SK-N-SH (cell line): ENCODE measurements around the gene TMIGD3. TPM values are rescaled to one million over a fixed set of nuclear protein-coding genes. Genes with fewer than 3 reads are reported as not detected.

Source experiments
- CTCF ChIA-PET: fragments of 300-600, 350-600 bp; formaldehyde crosslinking; extraction: SDS; loops from one replicate; lab custom pipeline; 2021; lab: Yijun Ruan, JAX
- POLR2A ChIA-PET: fragments of 350-600 bp; sonication (Branson Sonifier 250); formaldehyde crosslinking; extraction: SDS; loops from one replicate; lab custom pipeline; 2020; ENCODE audit warnings: antibody characterized with exemption, inconsistent platforms; lab: Yijun Ruan, JAX
- DNase-seq: peaks from one replicate; pipeline ENCODE4 v3.0.0; 2012
- H2AFZ ChIP-seq: fragments of 200-600 bp; sonication (generic); 2 replicates; pipeline ENCODE4 v1.8.1; 2016; ENCODE audit warnings: antibody characterized with exemption, mild to moderate bottlenecking, low read depth
- H3F3A ChIP-seq: fragments of 200-600 bp; sonication (generic); replicated peaks from 2 replicates; pipeline ENCODE3; 2016; ENCODE audit warnings: antibody characterized with exemption, mild to moderate bottlenecking; ENCODE audit not compliant: insufficient read depth
- H3K27ac ChIP-seq, 2 experiments: fragments of 200-500 bp in 1 of 2; fragments of 200-600 bp in 1 of 2; sonication (Bioruptor generic) in 1 of 2; sonication (generic), shearing (Covaris generic) in 1 of 2; 2 replicates each; pipeline versions ENCODE4 v1.5.1 to v1.6.1; 2014 to 2016; ENCODE audit warnings: low read depth in 2 of 2, inconsistent platforms in 1 of 2, low read length in 1 of 2, mild to moderate bottlenecking in 1 of 2, mixed read lengths in 1 of 2
- H3K27me3 ChIP-seq: fragments of 200-600 bp; sonication (generic), shearing (Covaris generic); 2 replicates; pipeline ENCODE4 v1.6.1; 2016; ENCODE audit warnings: mixed run types; ENCODE audit not compliant: insufficient read depth
- H3K36me3 ChIP-seq, 2 experiments: fragments of 200-500 bp in 1 of 2; fragments of 200-600 bp in 1 of 2; sonication (Bioruptor generic) in 1 of 2; sonication (generic) in 1 of 2; replicated peaks in 1 of 2; 2 replicates each; pipeline versions ENCODE3 to v1.5.1; 2014 to 2016; ENCODE audit warnings: low read length in 1 of 2, mild to moderate bottlenecking in 1 of 2; ENCODE audit not compliant: insufficient read depth in 2 of 2, control insufficient read depth in 1 of 2
- H3K4me1 ChIP-seq, 2 experiments: fragments of 200-500 bp in 1 of 2; fragments of 200-600 bp in 1 of 2; sonication (Bioruptor generic) in 1 of 2; sonication (generic), shearing (Covaris generic) in 1 of 2; 2 replicates each; pipeline versions ENCODE4 v1.5.1 to v1.6.1; 2014 to 2016; ENCODE audit warnings: low read depth in 1 of 2, low read length in 1 of 2, mixed run types in 1 of 2; ENCODE audit not compliant: insufficient read depth in 2 of 2, control insufficient read depth in 1 of 2
- H3K4me2 ChIP-seq: fragments of 200-600 bp; sonication (generic), shearing (Covaris generic); 2 replicates; pipeline ENCODE4 v1.6.1; 2017; ENCODE audit warnings: mixed run types
- H3K4me3 ChIP-seq, 2 experiments: fragments of 200-500 bp in 1 of 2; fragments of 200-600 bp in 1 of 2; sonication (Bioruptor generic) in 1 of 2; sonication (generic), shearing (Covaris generic) in 1 of 2; 2 replicates each; pipeline versions ENCODE4 v1.5.1 to v1.8.1; 2014 to 2016; ENCODE audit warnings: low read depth in 2 of 2, inconsistent platforms in 1 of 2, low read length in 1 of 2, mild to moderate bottlenecking in 1 of 2, mixed read lengths in 1 of 2, moderate library complexity in 1 of 2
- H3K79me2 ChIP-seq: fragments of 200-600 bp; sonication (generic); 2 replicates; pipeline ENCODE4 v1.8.1; 2017; ENCODE audit warnings: mild to moderate bottlenecking; ENCODE audit not compliant: insufficient read depth
- H3K9ac ChIP-seq: fragments of 200-600 bp; sonication (generic); 2 replicates; pipeline ENCODE4 v1.6.1; 2017; ENCODE audit warnings: mixed run types
- H3K9me2 ChIP-seq: fragments of 200-600 bp; sonication (generic); 2 replicates; pipeline ENCODE4 v1.6.1; 2017; ENCODE audit warnings: mixed run types
- H3K9me3 ChIP-seq: fragments of 200-600 bp; sonication (generic); 2 replicates; pipeline ENCODE4 v1.6.1; 2017; ENCODE audit warnings: mixed run types, mild to moderate bottlenecking, moderate library complexity
- H4K20me1 ChIP-seq: fragments of 200-600 bp; sonication (generic); 2 replicates; pipeline ENCODE4 v1.6.1; 2017; ENCODE audit warnings: mild to moderate bottlenecking, mixed run types; ENCODE audit not compliant: insufficient read depth
- CTCF ChIP-seq: fragments of 200-600 bp; sonication (generic); IDR thresholded peaks from 2 replicates; pipeline ENCODE4 v1.6.1; 2017; ENCODE audit warnings: antibody characterized with exemption, mild to moderate bottlenecking, moderate library complexity
- EP300 ChIP-seq, 2 experiments: IDR thresholded peaks; 2 replicates each; pipeline versions ENCODE4 v1.4.0 to v1.6.1; 2012; ENCODE audit warnings: borderline replicate concordance in 1 of 2, low read depth in 1 of 2, low read length in 1 of 2
- FOSL2 ChIP-seq: IDR thresholded peaks from 2 replicates; pipeline ENCODE4 v1.4.0; 2012; ENCODE audit warnings: low read depth, mild to moderate bottlenecking, moderate library complexity, borderline replicate concordance
- FOXJ3 ChIP-seq: sonication (generic); formaldehyde crosslinking; IDR thresholded peaks from 2 replicates; pipeline ENCODE4 v1.5.1; 2020; ENCODE audit warnings: mild to moderate bottlenecking, missing genetic modification reagents
- FOXM1 ChIP-seq: IDR thresholded peaks from 2 replicates; pipeline ENCODE4 v1.4.0; 2012; ENCODE audit warnings: low read depth, mild to moderate bottlenecking
- MAX ChIP-seq: IDR thresholded peaks from 2 replicates; pipeline ENCODE4 v1.4.0; 2012; ENCODE audit warnings: low read depth
- MEF2A ChIP-seq: IDR thresholded peaks from 2 replicates; pipeline ENCODE4 v1.4.0; 2012; ENCODE audit warnings: low read depth, borderline replicate concordance
- MXI1 ChIP-seq: IDR thresholded peaks from 2 replicates; pipeline ENCODE4 v1.6.1; 2012; ENCODE audit warnings: mild to moderate bottlenecking, low read depth, low read length, improper control_type of control experiment
- NFIC ChIP-seq: IDR thresholded peaks from 2 replicates; pipeline ENCODE4 v1.4.0; 2012; ENCODE audit warnings: borderline replicate concordance
- POLR2AphosphoS5 ChIP-seq: IDR thresholded peaks from 2 replicates; pipeline ENCODE4 v1.6.1; 2012; ENCODE audit warnings: low read depth, low read length
- RAD21 ChIP-seq: IDR thresholded peaks from 2 replicates; pipeline ENCODE4 v1.6.1; 2012; ENCODE audit warnings: mild to moderate bottlenecking, low read length
- RFX5 ChIP-seq: IDR thresholded peaks from 2 replicates; pipeline ENCODE4 v1.6.1; 2012; ENCODE audit warnings: mild to moderate bottlenecking, improper control_type of control experiment, low read length
- RXRA ChIP-seq: IDR thresholded peaks from 2 replicates; pipeline ENCODE4 v1.4.0; 2012; ENCODE audit warnings: low read depth, mild to moderate bottlenecking, borderline replicate concordance
- SIN3A ChIP-seq: IDR thresholded peaks from 2 replicates; pipeline ENCODE4 v1.6.1; 2012; ENCODE audit warnings: low read depth, mild to moderate bottlenecking, low read length, moderate library complexity, borderline replicate concordance
- SMC3 ChIP-seq: IDR thresholded peaks from 2 replicates; pipeline ENCODE4 v1.6.1; 2012; ENCODE audit warnings: low read depth, low read length, improper control_type of control experiment
- TCF12 ChIP-seq: IDR thresholded peaks from 2 replicates; pipeline ENCODE4 v1.4.0; 2012
- USF1 ChIP-seq: IDR thresholded peaks from 2 replicates; pipeline ENCODE4 v1.4.0; 2012; ENCODE audit warnings: low read depth, borderline replicate concordance
- USF2 ChIP-seq: fragments of 150-350 bp; IDR thresholded peaks from 2 replicates; pipeline ENCODE4 v1.6.1; 2017; ENCODE audit warnings: antibody characterized with exemption, low read length, low read depth, borderline replicate concordance
- YY1 ChIP-seq: IDR thresholded peaks from 2 replicates; pipeline ENCODE4 v1.4.0; 2012; ENCODE audit warnings: low read depth, mild to moderate bottlenecking
- ZBTB33 ChIP-seq: IDR thresholded peaks from 2 replicates; pipeline ENCODE4 v1.4.0; 2012; ENCODE audit warnings: low read depth, borderline replicate concordance
- WGBS: methylation state at CpG from one replicate; pipeline ENCODE4 v1.1.6; 2017; ENCODE audit warnings: low lambda C conversion rate; 5-methylcytosine and 5-hydroxymethylcytosine counted together
- polyA plus RNA-seq, 3 experiments: library from polyadenylated mRNA; depleted of rRNA; stranded (reverse); fragments of >200 nt; gene quantifications; 2 replicates each; pipeline ENCODE4 v1.2.3, GENCODE V29; 2012

The TMIGD3 gene
- polyA plus RNA-seq, 1 of the 3 experiments (the other 2 are of a cell fraction) = not detected

- no peak for TF ChIP-seq RFX5
- TF ChIP-seq ZBTB33 = no peak
- TF ChIP-seq SMC3 = no peak
- TF ChIP-seq POLR2AphosphoS5 = no peak
- no peak for TF ChIP-seq TCF12
- TF ChIP-seq EP300 (IDR thresholded peaks at IDR 0.05; ENCODE audit: borderline replicate concordance in 1 of 2, low read depth in 1 of 2, low read length in 1 of 2) = no peak
- POLR2A ChIA-PET = no interaction called here
Measured at GRCh38 chr1:111512132-111512889, 8.9 kb upstream of the TMIGD3 start.

GRCh38 chr1:111511370-111511769 lies 7.9 kb upstream of the TMIGD3 start:
- CTCF ChIA-PET = interaction anchor here (0.7 to 2.2 kb wide), 3 partner anchors 17 to 258 kb away, joined by 3 to 10 read pairs (median 3); no protein-coding TSS in a partner anchor
- H3K9me2 ChIP-seq = no peaks in the 10 kb centered on the region
- no peak overlapping the region for H3K9ac ChIP-seq
- TF ChIP-seq NFIC (no peak), RXRA (no peak), MEF2A (no peak), USF2 (no peak), FOXJ3 (CRISPR knock-in tag) (no peak), YY1 (no peak), TCF12 (no peak), CTCF (no peak), RAD21 (no peak), MXI1 (no peak), SIN3A (no peak), USF1 (no peak), FOSL2 (no peak), MAX (no peak), FOXM1 (no peak)

More at GRCh38 chr1:111512132-111512889, 8.9 kb upstream of the TMIGD3 start:
- Histone ChIP-seq H2AFZ (no peak overlapping the region), H3K4me1 (peaks cover 8 to 16% of the 10 kb centered on the region in 2 experiments; a peak in 2 of 4 replicates), H3K4me3 (no peak overlapping the region), H3K9me2 (no peaks in the 10 kb centered on the region), H3K9ac (no peak overlapping the region), H3K27ac (no peak overlapping the region), H4K20me1 (no peaks in the 10 kb centered on the region), H3K36me3 (no peaks in the 10 kb centered on the region), H3K9me3 (no peaks in the 10 kb centered on the region), H3F3A (no peaks in the 10 kb centered on the region), H3K27me3 (no peaks in the 10 kb centered on the region), H3K4me2 (no peak overlapping the region), H3K79me2 (no peaks in the 10 kb centered on the region)
- no peak for DNase-seq
- WGBS = 59% methylated on average over 3 of the region's 5 CpGs
- CTCF ChIA-PET = interaction anchor here (0.7 to 2.2 kb wide), 2 partner anchors 18 to 257 kb away, joined by 3 to 10 read pairs; no protein-coding TSS in a partner anchor

More at GRCh38 chr1:111511370-111511769, 7.9 kb upstream of the TMIGD3 start:
- H3K4me3 ChIP-seq = no peak overlapping the region
- H3F3A ChIP-seq = no peaks in the 10 kb centered on the region
- H4K20me1 ChIP-seq = no peaks in the 10 kb centered on the region
- H3K9me3 ChIP-seq = no peaks in the 10 kb centered on the region
- H2AFZ ChIP-seq = no peak overlapping the region
- no peaks in the 10 kb centered on the region for H3K27me3 ChIP-seq
- H3K79me2 ChIP-seq = no peaks in the 10 kb centered on the region
- no peak overlapping the region for H3K4me2 ChIP-seq
- POLR2A ChIA-PET = no interaction called here
- H3K4me1 ChIP-seq = peaks cover 8 to 16% of the 10 kb centered on the region in 2 experiments; a peak in 2 of 4 replicates
- no peak overlapping the region for H3K27ac ChIP-seq
- 88% methylated on average over 3 of the region's 3 CpGs for WGBS
- DNase-seq = no peak
- no peaks in the 10 kb centered on the region for H3K36me3 ChIP-seq
